SKM-1 (cell line): ENCODE results near the gene VPS26B.
"Not testable (repeated sequence)": the region's sequence is repeated elsewhere in the genome, so short reads cannot be mapped to it uniquely, and the experiment has no call there.

Experiments used
- DNase-seq: peaks from one replicate; lab custom pipeline; 2025; ENCODE audit not compliant: unreplicated experiment; lab: John Stamatoyannopoulos, UW

Gene VPS26B

GRCh38 chr11:134281635-134282034 is 57.2 kb downstream of the VPS26B start:
- DNase-seq: not testable (repeated sequence)

GRCh38 chr11:134282121-134283045 is 57.9 kb downstream of the VPS26B start:
- no peak for DNase-seq

GRCh38 chr11:134283461-134284230 is 59.2 kb downstream of the VPS26B start:
- DNase-seq: no peak

- not testable (repeated sequence) for DNase-seq
Observed at GRCh38 chr11:134284349-134284748, 59.9 kb downstream of the VPS26B start.

- DNase-seq: no peak
Observed at GRCh38 chr11:134287561-134287960, 63.1 kb downstream of the VPS26B start.

- no peak for DNase-seq
Observed at GRCh38 chr11:134288486-134288885, 64.0 kb downstream of the VPS26B start.

- no peak for DNase-seq
Observed at GRCh38 chr11:134289167-134289566, 64.7 kb downstream of the VPS26B start.

- DNase-seq: no peak
Observed at GRCh38 chr11:134289789-134290188, 65.3 kb downstream of the VPS26B start.

- DNase-seq: no peak
Observed at GRCh38 chr11:134290646-134291045, 66.2 kb downstream of the VPS26B start.

GRCh38 chr11:134291196-134291595 is 66.7 kb downstream of the VPS26B start:
- no peak for DNase-seq

GRCh38 chr11:134292661-134293060 is 68.2 kb downstream of the VPS26B start:
- DNase-seq: no peak

- no peak for DNase-seq
Observed at GRCh38 chr11:134293119-134294113, 68.9 kb downstream of the VPS26B start.

GRCh38 chr11:134294664-134295063 is 70.2 kb downstream of the VPS26B start:
- DNase-seq: no peak
